Lower leg skin (tissue), 3 donors: ENCODE data around the gene L3MBTL1.

Source experiments
- CTCF ChIP-seq, 3 donors: fragments of 450-650 bp; IDR thresholded peaks; one replicate each; pipeline ENCODE4 v1.5.1; 2016; ENCODE audit warnings: antibody characterized with exemption in 3 of 3, mild to moderate bottlenecking in 3 of 3, moderate library complexity in 2 of 3
- POLR2A ChIP-seq, 2 donors: fragments of 450-650 bp; IDR thresholded peaks; one replicate each; pipeline ENCODE4 v1.6.1; 2016 to 2017; ENCODE audit warnings: antibody characterized with exemption in 2 of 2, mild to moderate bottlenecking in 1 of 2, moderate library complexity in 1 of 2

GRCh38 chr20:43530321-43531090, 23.0 kb downstream of the L3MBTL1 start:
- TF ChIP-seq CTCF (IDR thresholded peaks at IDR 0.05) (no peak), POLR2A (IDR thresholded peaks at IDR 0.05) (no peak)
